ENCODE results near the gene EXOC6B. TPM values are rescaled to one million over a fixed set of nuclear protein-coding genes. Genes with fewer than 3 reads are reported as not detected.
A peak's percentile ranks its signal among the peaks of the same experiment; 100 is the strongest.

The EXOC6B gene
- total and polyA plus RNA-seq, 3 donors from 2014 or later = 27.7 to 45.2 (median 31.7) TPM

GRCh38 chr2:72153026-72153791 is 672.6 kb downstream of the EXOC6B start:
- intact Hi-C loops (cut with DNase I; ENCODE audit: low total_unique reads) = loop anchor here (5.0 kb wide), 1 partner anchor 606 kb away; no protein-coding TSS in a partner anchor
- Histone ChIP-seq H3K9me3 (no peaks in the 10 kb centered on the region), H3K4me3 (no peak overlapping the region), H3K27me3 (no peaks in the 10 kb centered on the region), H3K4me1 (peaks cover 12% of the 10 kb centered on the region), H3K27ac (no peak overlapping the region), H3K36me3 (ENCODE audit: low read depth, missing control alignments) (no peaks in the 10 kb centered on the region)
- no peak for DNase-seq
- WGBS, 2 donors = 85 to 86% methylated on average over 7 to 18 of the region's 18 CpGs
- no peak for TF ChIP-seq POLR2A (IDR thresholded peaks at IDR 0.05)
- TF ChIP-seq CTCF (IDR thresholded peaks at IDR 0.05) = no peak

DNA sequence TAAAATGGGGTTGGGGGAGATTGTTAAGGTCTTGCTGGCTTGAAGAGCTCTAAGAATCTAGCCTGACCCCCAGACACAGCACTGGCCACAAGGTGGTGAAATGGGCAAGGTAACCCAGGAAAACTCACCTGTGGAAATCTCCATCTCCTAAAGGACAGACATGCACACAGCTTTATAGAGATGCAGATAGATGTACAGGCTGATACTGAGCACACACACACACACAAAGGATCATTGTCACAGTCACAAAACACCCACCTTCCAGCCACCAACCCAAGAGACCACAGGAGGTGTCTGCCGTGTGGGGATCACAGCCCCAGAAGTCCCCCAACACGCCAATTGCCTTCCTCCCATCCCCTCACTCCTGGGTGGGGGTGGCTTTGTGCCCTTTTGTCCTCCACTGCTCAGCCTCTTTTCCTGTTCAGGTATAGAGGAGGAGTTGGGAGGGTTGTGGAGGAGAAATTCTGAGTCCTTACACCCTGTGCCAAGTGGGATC is 674.9 kb downstream of the EXOC6B start:
- 66 to 79% methylated on average over 2 of the region's 2 CpGs for WGBS, 2 donors
- no peak overlapping the region for H3K27ac ChIP-seq
- DNase-seq = no peak
- no peak for TF ChIP-seq CTCF (IDR thresholded peaks at IDR 0.05)
- TF ChIP-seq POLR2A (IDR thresholded peaks at IDR 0.05) = no peak
- no peaks in the 10 kb centered on the region for H3K9me3 ChIP-seq
- no peak overlapping the region for H3K4me3 ChIP-seq
- H3K27me3 ChIP-seq = no peaks in the 10 kb centered on the region
- intact Hi-C loops (cut with DNase I; ENCODE audit: low total_unique reads) = loop anchor here (5.0 kb wide), 1 partner anchor 604 kb away; no protein-coding TSS in a partner anchor
- peaks cover 12% of the 10 kb centered on the region for H3K4me1 ChIP-seq
- H3K36me3 ChIP-seq (ENCODE audit: low read depth, missing control alignments) = no peaks in the 10 kb centered on the region

- Histone ChIP-seq H3K27ac (no peak overlapping the region), H3K4me3 (peak overlapping the region; percentile 34 to 62), H3K9me3 (no peaks in the 10 kb centered on the region), H3K27me3 (no peaks in the 10 kb centered on the region), H3K36me3 (ENCODE audit: low read depth, missing control alignments) (no peaks in the 10 kb centered on the region), H3K4me1 (peaks cover 12% of the 10 kb centered on the region)
- TF ChIP-seq CTCF (IDR thresholded peaks at IDR 0.05) (peak; percentile 89 to 94 (median 94)), POLR2A (IDR thresholded peaks at IDR 0.05) (no peak)
- intact Hi-C loops (cut with DNase I; ENCODE audit: low total_unique reads) = loop anchor here (5.0 kb wide), 1 partner anchor 603 kb away; no protein-coding TSS in a partner anchor
- DNase-seq = peak; percentile 87
- 1 to 5% methylated on average over 18 to 28 of the region's 28 CpGs for WGBS, 2 donors
Observed at GRCh38 chr2:72150157-72150860, 675.5 kb downstream of the EXOC6B start.

DNA sequence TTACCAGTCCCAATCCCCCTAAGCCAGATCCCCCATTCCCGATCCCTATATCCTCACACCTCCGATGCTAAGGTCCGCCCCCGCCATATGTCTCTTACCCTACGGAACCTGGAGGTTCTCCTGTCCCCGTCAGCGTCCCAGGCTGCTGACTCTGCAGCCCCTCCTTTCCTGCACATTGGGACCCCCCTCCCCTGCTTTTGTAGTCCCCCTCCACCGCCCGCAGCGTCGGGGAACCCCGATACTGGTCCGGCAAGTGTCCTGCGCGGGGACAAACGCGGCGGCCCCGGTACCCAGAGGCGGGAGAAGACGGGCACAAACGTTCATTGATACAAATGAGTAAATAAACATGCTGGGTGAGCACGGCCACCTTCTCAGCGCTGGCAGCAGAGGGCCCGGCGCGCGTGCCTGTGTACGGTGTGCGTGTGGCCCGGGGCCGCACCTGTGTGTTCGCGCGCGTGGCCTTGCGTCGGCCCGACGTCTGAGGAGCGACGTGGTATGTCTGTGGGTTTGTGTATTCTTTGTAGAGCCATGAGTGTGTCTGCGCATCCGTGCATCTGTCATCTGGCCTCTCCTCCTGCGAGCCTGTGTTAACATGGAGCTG is 676.2 kb downstream of the EXOC6B start:
- Histone ChIP-seq H3K9me3 (no peaks in the 10 kb centered on the region), H3K4me1 (peaks cover 18% of the 10 kb centered on the region), H3K27me3 (no peaks in the 10 kb centered on the region), H3K4me3 (peak overlapping the region; percentile 34 to 62), H3K27ac (no peak overlapping the region), H3K36me3 (ENCODE audit: low read depth, missing control alignments) (no peaks in the 10 kb centered on the region)
- 1% methylated on average over 20 to 45 of the region's 45 CpGs for WGBS, 2 donors
- TF ChIP-seq POLR2A (IDR thresholded peaks at IDR 0.05) = no peak
- no peak for TF ChIP-seq CTCF (IDR thresholded peaks at IDR 0.05)
- intact Hi-C loops (cut with DNase I; ENCODE audit: low total_unique reads) = loop anchor here (5.0 kb wide), 2 partner anchors 347 to 602 kb away; no protein-coding TSS in a partner anchor
- DNase-seq = no peak
